ENCODE measurements around the gene IL12RB2.
"Not testable (repeated sequence)": the region's sequence is repeated elsewhere in the genome, so short reads cannot be mapped to it uniquely, and the experiment has no call there.

The IL12RB2 gene

DNA sequence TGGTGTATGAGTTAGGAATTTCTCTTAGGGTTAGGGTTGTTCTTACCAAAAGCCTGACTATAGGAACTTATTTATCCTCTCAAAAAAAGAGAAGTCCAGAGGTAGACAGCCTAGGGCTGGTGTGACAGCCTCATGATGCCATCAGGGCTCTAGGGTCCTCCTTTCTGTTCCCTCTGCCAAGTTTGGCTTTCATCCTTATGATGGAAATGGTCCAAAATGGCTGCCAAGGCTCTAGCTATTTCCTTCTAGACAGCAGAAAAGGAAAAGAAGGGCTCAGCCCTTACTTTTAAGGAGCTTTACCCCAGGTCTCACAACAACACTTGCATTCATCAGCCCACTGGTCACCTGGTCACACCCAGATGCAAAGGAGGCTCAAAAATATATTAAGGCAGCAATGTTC is 44.5 kb downstream of the IL12RB2 start:
- DNase-seq: no peak

DNA sequence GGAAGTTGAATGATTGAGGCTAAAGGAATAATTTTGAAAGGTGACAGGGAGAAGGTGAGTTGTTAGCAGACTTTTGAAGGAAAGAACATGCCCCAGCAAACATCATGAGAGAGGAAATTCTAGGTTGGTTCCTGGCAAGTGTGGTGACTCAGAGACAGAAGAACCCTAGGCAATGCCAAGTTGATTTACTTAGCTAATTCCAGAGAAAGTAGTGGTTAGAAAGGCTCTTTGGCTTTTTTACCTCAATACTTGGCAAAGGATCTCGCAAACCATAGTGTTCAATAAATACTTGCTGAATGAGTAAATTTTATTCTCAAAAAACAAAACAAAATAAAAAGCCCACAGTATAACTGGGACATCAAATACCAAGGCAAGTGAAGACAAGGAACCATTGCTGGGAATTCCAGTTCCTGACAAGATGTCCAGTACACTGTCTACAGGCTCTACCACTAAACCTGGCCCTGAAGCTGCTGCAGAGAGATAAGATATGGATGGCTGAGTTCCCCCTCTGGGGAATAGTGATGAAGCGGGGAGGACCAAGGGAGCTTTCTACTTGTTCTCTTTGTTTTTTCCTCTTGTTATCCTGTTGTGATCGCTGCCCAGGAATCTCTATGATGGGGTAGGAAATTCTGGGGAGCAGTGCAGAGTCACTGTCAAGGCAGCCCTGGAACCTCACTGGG is 48.2 kb downstream of the IL12RB2 start:
- DNase-seq: no peak

DNA sequence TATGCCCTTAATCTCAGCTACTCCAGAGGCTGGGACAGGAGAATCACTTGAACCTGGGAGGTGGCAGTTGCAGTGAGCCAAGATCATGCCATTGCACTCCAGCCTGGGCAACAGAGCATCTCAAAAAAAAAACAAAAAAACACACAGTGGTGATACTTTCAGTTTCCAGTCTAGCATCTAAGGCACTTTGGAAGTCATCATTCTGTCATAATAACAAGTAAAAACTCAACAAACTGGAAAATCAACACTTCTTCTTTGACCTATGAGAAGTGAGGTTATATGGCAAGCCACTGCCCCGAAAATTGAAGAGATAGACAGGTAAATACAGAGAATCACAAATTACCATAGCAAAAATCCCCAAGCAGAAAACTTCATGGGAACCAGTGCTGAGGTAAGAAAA is 51.9 kb downstream of the IL12RB2 start:
- no peak for DNase-seq

DNA sequence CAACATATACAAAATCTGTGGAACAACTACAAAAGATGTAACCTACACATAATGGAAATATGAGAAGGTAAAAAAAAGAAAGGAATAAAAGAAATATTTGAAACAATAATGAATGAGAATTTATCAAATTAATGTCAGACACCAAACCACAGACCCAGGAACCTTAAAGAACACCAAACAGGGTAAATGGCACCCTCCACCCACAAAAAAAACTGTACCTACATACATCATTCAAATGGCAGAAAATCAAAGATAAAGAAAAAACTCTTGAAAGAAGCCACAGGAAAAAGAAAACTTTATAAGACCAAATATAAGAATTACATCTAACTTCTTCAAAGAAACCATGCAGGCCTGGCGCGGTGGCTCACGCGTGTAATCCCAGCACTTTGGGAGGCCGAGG is 54.0 kb downstream of the IL12RB2 start:
- no peak for DNase-seq

DNA sequence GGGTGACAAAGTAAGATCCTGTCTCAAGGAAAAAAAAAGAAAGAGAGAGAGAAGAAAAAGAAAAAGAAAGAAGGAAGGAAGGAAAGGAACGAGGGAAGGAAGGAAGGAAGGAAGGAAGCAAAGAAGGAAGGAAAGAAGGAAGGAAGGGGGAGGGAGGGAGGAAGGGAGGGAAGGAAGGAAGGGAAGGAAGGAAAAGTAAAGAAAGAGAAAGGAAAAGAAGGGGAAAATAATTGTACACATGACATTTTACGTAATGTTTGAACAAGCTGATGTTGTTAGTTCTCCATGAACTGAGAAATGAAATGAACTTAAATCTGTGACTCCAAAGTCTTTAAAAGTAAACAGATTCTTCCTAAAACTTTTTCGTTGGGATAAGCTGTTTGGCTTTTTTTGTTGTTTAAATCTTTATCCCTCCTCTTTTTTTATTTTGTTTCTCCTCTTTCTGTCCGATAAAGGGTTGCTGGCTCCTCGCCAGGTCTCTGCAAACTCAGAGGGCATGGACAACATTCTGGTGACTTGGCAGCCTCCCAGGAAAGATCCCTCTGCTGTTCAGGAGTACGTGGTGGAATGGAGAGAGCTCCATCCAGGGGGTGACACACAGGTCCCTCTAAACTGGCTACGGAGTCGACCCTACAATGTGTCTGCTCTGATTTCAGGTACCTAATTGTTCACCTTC is 59.8 kb downstream of the IL12RB2 start:
- DNase-seq: no peak

DNA sequence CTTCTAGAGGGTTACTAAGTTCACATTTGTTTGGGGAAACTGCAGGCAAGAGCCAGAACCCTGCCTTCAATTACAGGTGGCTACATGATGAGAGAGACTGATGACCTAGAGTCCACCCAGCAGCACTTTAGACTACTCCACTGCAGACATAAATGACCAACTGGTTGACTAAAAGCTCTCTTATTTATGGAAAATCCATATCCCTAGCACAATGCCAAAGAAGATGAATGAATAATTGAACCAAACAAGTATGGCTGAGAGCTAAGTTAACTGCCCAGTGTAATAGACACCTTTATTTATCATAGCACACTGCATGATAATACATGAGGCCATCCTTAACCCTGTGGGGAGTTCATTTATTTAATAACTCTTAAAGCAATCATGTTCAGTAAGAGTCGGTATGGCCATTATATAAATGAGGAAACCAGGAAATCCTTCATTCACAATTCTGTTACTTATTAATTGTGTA is 60.4 kb downstream of the IL12RB2 start:
- no peak for DNase-seq

DNA sequence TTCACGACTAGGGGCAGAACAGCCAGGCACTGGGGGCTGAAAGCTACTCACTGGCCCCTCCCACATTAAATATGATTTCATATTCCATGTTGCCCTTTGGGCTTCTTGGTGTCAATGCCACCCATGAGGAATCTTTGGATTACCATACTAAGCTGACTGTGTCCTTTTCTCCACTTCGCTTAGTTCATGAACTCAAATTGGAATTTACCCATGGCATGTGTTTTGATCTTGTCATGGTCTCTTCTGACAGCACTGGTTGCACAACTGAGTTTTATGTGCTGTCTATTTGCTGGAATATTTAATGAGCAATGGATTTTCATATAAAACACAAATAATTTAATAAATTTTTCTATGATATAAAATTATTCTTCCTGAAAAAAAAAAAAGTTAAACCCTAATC is 63.4 kb downstream of the IL12RB2 start:
- no peak for DNase-seq

DNA sequence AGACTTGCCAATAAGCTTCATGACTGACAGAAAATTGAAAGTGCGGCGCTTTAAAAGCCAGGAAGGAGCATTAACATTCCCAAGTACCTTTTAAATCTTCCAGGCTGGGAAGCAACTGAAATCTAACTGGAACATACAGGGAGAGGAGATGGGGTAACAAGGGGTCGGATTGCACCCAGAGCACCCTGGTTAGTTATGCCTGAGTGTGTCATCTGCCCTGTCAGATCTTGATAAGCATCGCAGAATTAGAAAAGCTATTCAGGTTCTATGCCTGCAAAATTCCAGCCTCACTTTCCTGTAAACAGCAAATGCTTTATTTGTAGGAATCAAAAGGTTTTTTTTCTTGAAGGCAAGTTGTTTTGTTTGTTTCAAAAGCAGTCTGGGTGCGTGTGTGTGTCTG is 64.0 kb downstream of the IL12RB2 start:
- no peak for DNase-seq

DNA sequence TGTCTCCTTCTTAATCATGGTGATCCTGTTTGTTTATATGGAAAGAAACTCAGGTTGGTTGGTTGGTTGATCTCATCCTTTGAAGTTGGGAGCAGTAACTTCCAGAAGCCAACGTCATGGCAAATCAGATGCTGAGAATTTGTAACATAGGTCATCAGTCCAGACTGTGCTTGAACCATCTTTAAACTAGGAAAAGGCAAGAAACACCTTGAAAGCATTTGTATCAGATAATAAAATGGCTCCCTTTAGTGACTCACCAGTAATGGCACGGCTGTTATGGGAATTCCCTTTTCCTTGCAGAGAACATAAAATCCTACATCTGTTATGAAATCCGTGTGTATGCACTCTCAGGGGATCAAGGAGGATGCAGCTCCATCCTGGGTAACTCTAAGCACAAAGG is 64.5 kb downstream of the IL12RB2 start:
- no peak for DNase-seq

DNA sequence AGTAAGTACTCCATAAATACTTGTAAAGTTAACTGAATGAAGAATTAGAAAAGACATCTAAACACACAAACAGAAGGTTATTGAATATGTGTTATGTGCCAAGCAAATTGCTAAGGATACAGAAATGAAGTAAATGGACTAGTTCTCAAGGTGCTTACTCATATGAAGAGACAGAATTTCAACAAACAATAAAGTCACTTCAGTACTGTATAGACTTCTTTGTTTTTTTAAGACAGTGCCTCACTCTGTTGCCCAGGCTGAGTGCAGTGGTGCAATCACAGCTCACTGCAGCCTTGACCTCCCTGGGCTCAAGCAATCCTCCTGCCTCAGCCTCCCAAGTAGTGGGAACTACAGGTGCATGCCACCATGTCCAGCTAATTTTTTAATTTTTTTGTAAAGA is 65.2 kb downstream of the IL12RB2 start:
- DNase-seq: no peak

DNA sequence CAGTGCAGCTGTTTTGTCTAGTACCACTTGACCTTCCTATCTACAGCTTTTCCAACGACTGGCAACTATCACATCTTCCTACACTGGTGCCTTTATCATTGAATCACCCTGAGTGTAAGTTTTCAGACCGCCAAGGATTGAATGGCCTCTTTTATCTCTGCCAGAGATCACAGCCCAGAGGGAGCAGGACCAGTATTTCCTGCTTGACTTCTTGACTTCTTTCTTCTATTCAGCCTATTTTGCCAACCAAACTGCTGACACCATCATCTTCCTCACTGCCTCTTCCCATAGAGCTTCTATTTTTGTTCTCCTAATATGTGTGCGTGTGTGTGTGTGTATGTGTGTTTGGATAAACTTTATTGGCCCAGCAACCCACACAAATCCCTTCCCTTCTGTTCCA is 68.7 kb downstream of the IL12RB2 start:
- no peak for DNase-seq

DNA sequence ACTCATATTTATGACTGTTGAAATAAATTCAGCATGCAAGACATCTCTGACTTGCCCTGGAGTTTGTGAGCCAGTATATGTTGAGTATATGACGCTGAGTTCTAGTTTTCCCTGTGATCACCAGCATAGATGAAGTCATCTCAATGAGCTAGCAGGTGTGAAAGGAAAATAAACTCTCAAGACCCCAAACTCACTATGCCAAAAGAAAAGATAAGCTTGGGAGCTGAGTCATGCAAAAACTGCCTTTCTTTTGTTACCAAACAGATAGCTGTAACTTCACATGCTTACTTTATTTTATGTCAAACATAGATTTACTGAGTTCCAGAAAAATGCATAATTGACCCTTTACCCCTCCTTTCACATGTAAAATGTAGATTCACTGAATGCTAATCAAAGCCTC is 69.6 kb downstream of the IL12RB2 start:
- no peak for DNase-seq

DNA sequence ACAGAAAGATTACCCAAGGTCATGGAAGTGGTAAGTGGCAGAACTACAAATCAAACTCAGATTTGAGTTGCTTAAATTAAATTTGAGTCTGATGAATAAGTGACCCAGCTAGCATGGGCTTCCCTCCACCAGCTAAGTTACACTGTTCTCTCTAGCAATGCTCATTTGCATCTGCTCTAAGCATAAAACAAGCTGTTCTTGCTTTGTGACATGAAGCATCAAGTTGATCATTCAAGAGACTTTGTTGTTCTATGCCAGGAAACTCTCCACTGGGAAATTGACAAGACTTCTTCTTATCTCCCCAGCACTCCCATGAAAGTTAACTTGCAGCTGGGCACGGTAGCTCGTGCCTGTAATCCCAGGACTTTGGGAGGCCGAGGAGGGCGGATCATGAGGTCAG is 73.5 kb downstream of the IL12RB2 start:
- DNase-seq: no peak

DNA sequence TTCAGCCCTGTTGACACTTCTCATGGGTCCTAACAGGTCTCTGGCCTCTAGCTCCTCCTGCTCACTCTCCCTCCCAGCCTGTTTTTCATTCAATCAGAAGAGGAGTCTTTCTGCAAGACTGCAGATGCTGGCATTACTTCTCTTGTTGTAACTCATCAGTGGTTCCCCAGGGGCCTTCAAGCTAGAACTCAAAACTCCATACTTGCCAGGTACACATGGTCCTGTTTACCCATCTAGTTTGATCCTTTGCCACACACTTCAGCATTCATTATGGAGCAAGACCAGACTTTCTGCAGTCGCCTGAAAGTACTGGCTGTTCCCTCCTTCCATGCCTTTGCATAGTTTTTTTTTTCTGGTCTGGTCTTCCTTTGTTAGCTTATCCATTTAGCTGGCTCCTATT is 74.6 kb downstream of the IL12RB2 start:
- no peak for DNase-seq

DNA sequence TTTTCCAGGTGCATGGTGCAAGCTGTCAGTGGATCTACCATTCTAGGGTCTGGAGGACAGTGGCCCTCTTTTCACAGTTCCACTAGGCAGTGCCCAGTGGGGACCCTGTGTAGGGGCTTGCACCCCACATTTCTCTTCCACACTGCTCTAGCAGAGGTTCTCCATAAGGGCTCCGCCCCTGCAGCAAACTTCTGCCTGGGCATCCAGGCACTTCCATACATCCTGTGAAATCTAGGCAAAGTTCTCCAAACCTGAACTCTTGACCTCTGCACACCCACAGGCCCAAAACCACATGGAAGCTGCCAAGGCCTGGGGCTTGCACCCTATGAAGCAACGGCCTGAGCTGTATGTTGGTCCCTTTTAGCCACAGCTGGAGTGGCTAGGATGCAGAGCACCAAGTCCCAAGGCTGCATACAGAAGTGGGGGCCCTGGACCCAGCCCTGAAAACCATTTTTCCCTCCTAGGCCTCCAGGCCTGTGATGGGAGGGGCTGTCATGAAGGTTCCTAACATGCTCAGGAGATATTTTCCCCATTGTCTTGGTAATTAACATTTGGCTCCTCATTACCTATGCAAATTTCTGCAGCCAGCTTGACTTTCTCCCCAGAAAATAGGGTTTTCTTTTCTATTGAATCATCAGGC is 76.4 kb downstream of the IL12RB2 start:
- DNase-seq: no peak

DNA sequence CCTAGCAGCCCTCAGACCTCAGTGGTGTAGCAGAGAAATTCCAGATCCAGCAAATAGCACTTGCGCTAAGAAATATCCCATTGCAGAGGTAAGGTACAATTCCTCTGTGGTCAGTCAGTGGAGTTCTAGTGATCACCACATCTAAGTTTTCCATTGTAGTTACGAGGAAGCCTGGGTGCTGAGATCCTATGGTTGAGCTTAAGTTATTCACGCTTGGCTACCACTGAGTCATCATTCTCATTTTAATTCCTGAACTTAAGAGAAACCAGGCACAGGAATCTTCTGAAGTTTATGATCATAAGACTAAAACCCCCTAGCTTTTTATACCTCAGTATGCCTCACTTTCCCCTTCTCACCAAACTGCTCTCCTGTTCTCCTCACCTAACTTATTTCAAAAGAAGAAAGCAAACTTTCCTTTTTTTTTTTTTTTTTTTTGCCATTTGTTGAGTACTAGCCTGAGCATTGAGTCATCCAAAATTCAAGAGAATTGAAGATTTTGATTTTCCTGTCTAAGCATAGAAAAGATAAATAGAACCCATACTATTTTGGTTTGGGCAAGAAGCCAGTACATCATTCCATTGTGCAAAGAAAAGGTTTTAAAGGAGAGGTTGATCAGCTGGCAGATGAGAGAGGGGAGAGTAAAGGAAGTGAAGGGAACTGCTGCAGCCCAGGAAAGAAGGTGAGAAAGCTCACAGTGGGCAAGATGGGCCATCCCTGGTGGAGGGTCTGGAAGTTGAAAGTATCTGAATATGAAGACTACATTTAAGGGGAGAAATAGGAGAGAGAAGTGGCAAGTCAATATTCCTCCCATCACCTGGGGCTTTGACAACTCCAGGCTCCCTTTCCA is 82.6 kb downstream of the IL12RB2 start:
- no peak for DNase-seq

DNA sequence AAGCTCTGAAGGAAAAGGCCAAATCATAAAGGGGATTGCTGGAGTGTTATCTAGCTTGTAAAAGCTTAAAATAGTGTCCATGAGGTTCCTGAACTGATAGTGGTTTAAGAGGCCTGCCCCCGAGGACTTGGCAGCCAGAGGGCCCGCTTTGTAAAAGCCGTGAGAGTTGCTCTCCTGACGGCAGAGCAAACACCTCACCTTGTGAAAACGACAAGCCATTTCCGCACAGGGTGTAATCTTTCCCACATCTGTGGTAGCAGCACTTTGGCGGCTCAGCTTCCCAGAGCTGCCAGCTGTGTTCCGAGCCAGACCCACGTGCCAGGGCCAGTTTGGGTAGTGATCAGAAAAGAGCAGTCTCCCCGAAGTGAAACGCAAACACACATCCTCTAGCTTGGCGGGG is 85.6 kb downstream of the IL12RB2 start:
- DNase-seq: no peak

DNA sequence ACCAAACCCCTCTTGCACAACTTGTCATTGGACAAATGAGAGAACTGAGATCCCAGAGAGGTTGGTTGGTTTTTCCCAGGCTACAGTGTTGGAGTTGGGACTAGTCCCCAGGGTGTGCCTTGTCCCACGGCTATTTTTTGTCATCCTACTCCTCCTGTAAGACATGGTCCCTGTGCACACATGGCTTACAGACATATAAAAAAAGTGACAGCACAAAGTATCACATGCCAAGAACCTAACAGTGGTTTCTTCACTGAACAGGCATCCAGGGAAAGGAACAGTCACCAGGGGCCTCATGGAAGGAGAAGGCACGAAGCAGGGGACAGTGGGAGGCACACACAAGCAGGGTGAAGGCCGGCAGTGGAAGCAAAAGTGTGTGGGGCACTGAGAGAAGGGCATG is 86.1 kb downstream of the IL12RB2 start:
- no peak for DNase-seq

DNA sequence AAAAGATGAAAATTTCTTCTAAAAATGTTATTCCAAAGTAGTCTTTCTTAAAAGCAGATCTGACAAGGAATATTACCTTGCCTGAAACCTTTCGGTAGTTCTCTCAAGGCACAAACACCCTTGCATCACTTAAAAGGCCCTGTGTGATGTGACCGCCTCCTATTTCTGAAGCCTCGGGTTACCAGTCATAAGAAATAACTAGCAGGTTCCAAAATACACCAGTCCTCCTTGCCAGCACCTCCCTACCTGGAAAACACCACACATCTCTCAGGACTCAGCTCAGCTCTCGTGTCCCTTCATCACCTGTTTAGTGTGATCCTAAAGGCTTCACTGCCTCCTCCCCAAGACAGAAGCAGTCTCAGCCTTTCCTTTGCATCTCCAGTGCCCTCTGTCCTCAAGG is 86.9 kb downstream of the IL12RB2 start:
- DNase-seq: no peak

DNA sequence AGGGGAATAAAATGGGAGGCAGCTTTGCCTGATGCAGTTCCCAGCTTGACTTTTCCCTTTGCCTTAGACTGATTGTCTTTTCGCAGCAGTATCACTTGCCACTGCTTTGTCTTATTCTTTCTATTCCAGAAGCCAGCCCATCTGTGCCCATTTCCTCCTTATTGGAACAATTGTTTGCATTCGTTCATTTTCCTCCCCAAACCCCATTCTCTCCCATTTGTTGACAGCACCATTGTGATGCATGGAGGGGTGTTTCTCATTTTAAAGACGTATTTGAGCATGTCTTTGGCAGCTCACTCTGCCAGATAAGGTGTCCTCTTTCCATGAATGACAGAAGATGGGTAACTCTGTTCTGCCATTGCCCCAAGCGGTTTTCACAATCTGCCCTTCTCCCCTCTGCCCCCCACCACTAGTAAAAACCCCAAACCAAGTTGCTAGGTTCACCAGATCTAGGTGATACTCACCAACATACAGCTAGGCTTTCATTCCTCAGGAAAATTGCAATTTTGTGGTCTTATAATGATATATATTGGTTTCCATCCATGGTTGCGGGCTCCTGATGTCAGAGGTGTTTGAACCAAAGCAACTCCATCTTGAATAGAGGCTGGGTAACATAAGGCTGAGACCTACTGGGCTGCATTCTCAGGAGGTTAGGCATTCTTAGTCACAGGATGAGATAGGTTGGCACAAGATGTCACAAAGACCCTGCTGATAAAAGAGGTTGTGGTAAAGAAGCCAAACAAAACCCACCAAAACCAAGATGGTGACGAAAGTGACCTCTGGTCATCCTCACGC is 91.7 kb downstream of the IL12RB2 start:
- DNase-seq: no peak

DNA sequence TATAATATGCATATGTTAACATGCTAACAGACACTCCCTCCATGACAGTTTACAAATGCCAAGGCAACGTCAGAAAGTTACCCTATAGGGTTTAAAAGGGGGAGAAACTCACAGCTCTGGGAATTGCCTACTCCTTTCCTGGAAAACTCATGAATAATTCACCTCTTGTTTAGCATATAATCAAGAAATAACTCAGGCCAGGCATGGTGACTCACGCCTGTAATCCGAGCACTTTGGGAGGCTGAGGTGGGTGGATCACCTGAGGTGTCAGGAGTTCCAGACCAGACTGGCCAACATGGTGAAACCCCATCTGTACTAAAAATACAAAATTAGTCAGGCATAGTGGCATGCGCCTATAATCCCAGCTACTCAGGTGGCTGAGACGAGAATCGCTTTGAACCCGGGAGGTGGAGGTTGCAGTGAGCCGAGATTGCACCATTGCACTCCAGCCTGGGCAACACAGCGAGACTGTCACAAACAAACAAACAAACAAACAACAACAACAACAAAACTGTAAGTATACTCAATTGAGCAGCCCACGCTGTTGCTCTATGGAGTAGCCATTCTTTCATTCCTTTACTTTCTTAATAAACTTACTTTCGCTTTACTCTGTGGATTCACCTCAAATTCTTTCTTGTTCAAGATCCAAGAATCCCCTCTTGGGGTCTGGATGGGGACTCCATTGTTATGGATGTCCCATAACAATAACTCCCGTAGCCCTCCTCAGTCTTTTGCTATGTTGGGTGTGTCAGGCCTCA is 92.5 kb downstream of the IL12RB2 start:
- DNase-seq: not testable (repeated sequence)

DNA sequence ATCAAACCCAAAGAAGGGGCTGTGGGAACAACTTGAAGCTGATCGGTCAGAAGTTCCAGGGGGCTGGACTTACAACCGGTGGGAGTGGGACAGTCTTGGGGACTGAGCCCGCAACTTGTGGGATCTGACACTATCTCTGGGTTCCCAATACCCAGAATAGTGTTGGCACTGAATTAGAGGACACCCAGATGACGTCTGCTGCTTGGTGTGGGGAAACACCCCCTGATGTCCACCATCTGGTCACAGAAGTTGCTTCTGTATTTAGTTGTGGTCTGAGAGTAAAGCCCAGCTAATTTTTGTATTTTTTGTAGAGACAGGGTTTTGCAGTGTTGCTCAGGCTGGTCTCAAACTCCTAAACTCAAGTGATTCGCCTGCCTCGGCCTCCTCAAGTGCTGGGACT is 93.8 kb downstream of the IL12RB2 start:
- no peak for DNase-seq

All from AML-193 (cell line).